SK-N-SH (cell line): ENCODE results near the gene SCAPER.

Experiments
- CTCF ChIP-seq: fragments of 200-600 bp; sonication (generic); IDR thresholded peaks from 2 replicates; pipeline ENCODE4 v1.6.1; 2017; ENCODE audit warnings: antibody characterized with exemption, mild to moderate bottlenecking, moderate library complexity
- GATA2 ChIP-seq: sonication (generic); formaldehyde crosslinking; IDR thresholded peaks from 2 replicates; pipeline ENCODE4 v1.5.0; 2020; ENCODE audit warnings: mild to moderate bottlenecking, missing genetic modification reagents
- RCOR1 ChIP-seq: fragments of 150-350 bp; IDR thresholded peaks from 2 replicates; pipeline ENCODE4 v1.6.1; 2017; ENCODE audit warnings: antibody characterized with exemption, low read length
- REST ChIP-seq: IDR thresholded peaks from 2 replicates; pipeline ENCODE4 v1.6.1; 2012; ENCODE audit warnings: mild to moderate bottlenecking, low read depth, low read length, moderate library complexity
- SMC3 ChIP-seq: IDR thresholded peaks from 2 replicates; pipeline ENCODE4 v1.6.1; 2012; ENCODE audit warnings: low read depth, low read length, improper control_type of control experiment
- TCF12 ChIP-seq: IDR thresholded peaks from 2 replicates; pipeline ENCODE4 v1.4.0; 2012
- TEAD4 ChIP-seq: IDR thresholded peaks from 2 replicates; pipeline ENCODE4 v1.4.0; 2012; ENCODE audit warnings: mild to moderate bottlenecking, borderline replicate concordance; ENCODE audit not compliant: insufficient read depth
- USF1 ChIP-seq: IDR thresholded peaks from 2 replicates; pipeline ENCODE4 v1.4.0; 2012; ENCODE audit warnings: low read depth, borderline replicate concordance
- YY1 ChIP-seq: IDR thresholded peaks from 2 replicates; pipeline ENCODE4 v1.4.0; 2012; ENCODE audit warnings: low read depth, mild to moderate bottlenecking

- TF ChIP-seq TEAD4 (no peak), CTCF (no peak), TCF12 (no peak), YY1 (no peak), USF1 (no peak), REST (no peak), RCOR1 (no peak), GATA2 (no peak), SMC3 (no peak)
Observed at GRCh38 chr15:76468722-76469121, 436.4 kb downstream of the SCAPER start.
